Endodermal cell (in vitro differentiated cells): Measurements from ENCODE around the gene MYBPC2. TPM values are rescaled to one million over a fixed set of nuclear protein-coding genes. Genes with fewer than 3 reads are reported as not detected.

Experiments used
- DNase-seq: peaks from one replicate; pipeline ENCODE4 v3.0.0-alpha.2; 2017
- H3K27ac ChIP-seq: 2 replicates; pipeline ENCODE4 v1.5.1; 2013; ENCODE audit warnings: mild to moderate bottlenecking, low read depth, low read length, moderate library complexity
- H3K27me3 ChIP-seq: 2 replicates; pipeline ENCODE4 v1.6.1; 2013; ENCODE audit warnings: mild to moderate bottlenecking, low read length, moderate library complexity; ENCODE audit not compliant: insufficient read depth, control insufficient read depth, poor library complexity, severe bottlenecking
- H3K36me3 ChIP-seq: 2 replicates; pipeline ENCODE4 v1.7.0; 2013; ENCODE audit warnings: mild to moderate bottlenecking, low read length, moderate library complexity; ENCODE audit not compliant: control insufficient read depth, insufficient read depth
- H3K4me1 ChIP-seq: one replicate; pipeline ENCODE4 v1.7.0; 2013; ENCODE audit warnings: low read length; ENCODE audit not compliant: control insufficient read depth, insufficient read depth
- H3K4me3 ChIP-seq: 2 replicates; pipeline ENCODE4 v1.5.1; 2013; ENCODE audit warnings: mild to moderate bottlenecking, low read length, moderate library complexity
- H3K9ac ChIP-seq: 2 replicates; pipeline ENCODE4 v1.6.1; 2013; ENCODE audit warnings: mild to moderate bottlenecking, low read length, moderate library complexity; ENCODE audit not compliant: poor library complexity, severe bottlenecking; ENCODE audit errors: extremely low read depth
- H3K9me3 ChIP-seq: 2 replicates; pipeline ENCODE4 v1.6.1; 2013; ENCODE audit warnings: mild to moderate bottlenecking, low read length, moderate library complexity; ENCODE audit not compliant: control insufficient read depth
- H3K27ac Mint-ChIP-seq: 2 replicates; pipeline ENCODE4 v1.8.0; 2020; ENCODE audit warnings: mixed read lengths
- H3K27me3 Mint-ChIP-seq: 2 replicates; pipeline ENCODE4 v1.8.0; 2021; ENCODE audit warnings: mild to moderate bottlenecking, mixed read lengths; ENCODE audit not compliant: insufficient read depth
- H3K36me3 Mint-ChIP-seq: 2 replicates; pipeline ENCODE4 v1.8.0; 2020; ENCODE audit warnings: low read depth, mixed read lengths
- H3K4me1 Mint-ChIP-seq: 2 replicates; pipeline ENCODE4 v1.8.0; 2020; ENCODE audit warnings: mixed read lengths
- H3K4me3 Mint-ChIP-seq: 2 replicates; pipeline ENCODE4 v1.8.0; 2020; ENCODE audit warnings: mild to moderate bottlenecking, moderate library complexity, mixed read lengths
- H3K9me3 Mint-ChIP-seq: 2 replicates; pipeline ENCODE4 v1.8.0; 2020; ENCODE audit warnings: mild to moderate bottlenecking, mixed read lengths
- WGBS, 2 experiments: methylation state at CpG; one replicate each; pipeline versions ENCODE4 v1.1.5 to v1.1.7; 2013; ENCODE audit warnings: missing lambda C conversion rate in 2 of 2, mixed read lengths in 1 of 2; ENCODE audit not compliant: insufficient coverage in 1 of 2, insufficient read length in 1 of 2; 5-methylcytosine and 5-hydroxymethylcytosine counted together
- total RNA-seq, 2 donors: library from RNA; stranded (reverse); fragmentation: NEBNext Ultra II Directional in 1 of 2; extraction: Animal tissue kit (Norgen Biotek cat#: 25700) in 1 of 2; gene quantifications; 2 replicates in 1 of 2; 3 replicates in 1 of 2; pipeline ENCODE4 v1.2.1, GENCODE V29; 2021
- TF ChIP-seq, protein P1 (sequence below): fragments of 200-600 bp; sonication (generic); conservative IDR thresholded peaks from 2 replicates; pipeline ENCODE4 v1.5.0; 2021; ENCODE audit warnings: antibody characterized with exemption, mild to moderate bottlenecking

MYBPC2 gene
- total RNA-seq, 2 donors from 2014 or later: 1.9 to 2.3 TPM

GRCh38 chr19:50418176-50419021 lies 14.3 kb upstream of the MYBPC2 start, which contains the start of gene SPIB:
SPIB (plus strand) TSS chr19:50418938; CDS start chr19:50418963, 25 bp downstream.
- H3K27me3 ChIP-seq: peaks cover 22% of the 10 kb centered on the region
- H3K9me3 ChIP-seq: no peaks in the 10 kb centered on the region
- Mint-ChIP-seq H3K4me3 (peak within 1 kb of the TSS; percentile 29), H3K36me3 (peaks cover 7% of the 10 kb centered on the region), H3K4me1 (peaks cover 13% of the 10 kb centered on the region), H3K27me3 (peaks cover 13% of the 10 kb centered on the region), H3K9me3 (no peaks in the 10 kb centered on the region), H3K27ac (no peak within 1 kb of the TSS)
- no peak within 1 kb of the TSS for H3K27ac ChIP-seq
- no peak within 1 kb of the TSS for H3K9ac ChIP-seq
- no peaks in the 10 kb centered on the region for H3K4me1 ChIP-seq
- TF ChIP-seq, protein P1, sequence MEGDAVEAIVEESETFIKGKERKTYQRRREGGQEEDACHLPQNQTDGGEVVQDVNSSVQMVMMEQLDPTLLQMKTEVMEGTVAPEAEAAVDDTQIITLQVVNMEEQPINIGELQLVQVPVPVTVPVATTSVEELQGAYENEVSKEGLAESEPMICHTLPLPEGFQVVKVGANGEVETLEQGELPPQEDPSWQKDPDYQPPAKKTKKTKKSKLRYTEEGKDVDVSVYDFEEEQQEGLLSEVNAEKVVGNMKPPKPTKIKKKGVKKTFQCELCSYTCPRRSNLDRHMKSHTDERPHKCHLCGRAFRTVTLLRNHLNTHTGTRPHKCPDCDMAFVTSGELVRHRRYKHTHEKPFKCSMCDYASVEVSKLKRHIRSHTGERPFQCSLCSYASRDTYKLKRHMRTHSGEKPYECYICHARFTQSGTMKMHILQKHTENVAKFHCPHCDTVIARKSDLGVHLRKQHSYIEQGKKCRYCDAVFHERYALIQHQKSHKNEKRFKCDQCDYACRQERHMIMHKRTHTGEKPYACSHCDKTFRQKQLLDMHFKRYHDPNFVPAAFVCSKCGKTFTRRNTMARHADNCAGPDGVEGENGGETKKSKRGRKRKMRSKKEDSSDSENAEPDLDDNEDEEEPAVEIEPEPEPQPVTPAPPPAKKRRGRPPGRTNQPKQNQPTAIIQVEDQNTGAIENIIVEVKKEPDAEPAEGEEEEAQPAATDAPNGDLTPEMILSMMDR: no peak
- no peak within 1 kb of the TSS for H3K4me3 ChIP-seq
- WGBS, 2 experiments: 43 to 45% methylated on average over 14 to 33 of the region's 34 CpGs
- H3K36me3 ChIP-seq: no peaks in the 10 kb centered on the region
- no peak for DNase-seq

- H3K27me3 Mint-ChIP-seq: peaks cover 13% of the 10 kb centered on the region
- no peak overlapping the region for H3K27ac ChIP-seq
- peak overlapping the region; percentile 29 for H3K4me3 Mint-ChIP-seq
- H3K27ac Mint-ChIP-seq: no peak overlapping the region
- no peaks in the 10 kb centered on the region for H3K9me3 ChIP-seq
- peaks cover 22% of the 10 kb centered on the region for H3K27me3 ChIP-seq
- WGBS, 2 experiments: 19 to 21% methylated on average over 11 to 14 of the region's 14 CpGs
- H3K36me3 ChIP-seq: no peaks in the 10 kb centered on the region
- H3K9me3 Mint-ChIP-seq: no peaks in the 10 kb centered on the region
- peaks cover 13% of the 10 kb centered on the region for H3K4me1 Mint-ChIP-seq
- peaks cover 4% of the 10 kb centered on the region for H3K36me3 Mint-ChIP-seq
- no peak overlapping the region for H3K4me3 ChIP-seq
- no peaks in the 10 kb centered on the region for H3K4me1 ChIP-seq
- TF ChIP-seq, protein P1: no peak
- no peak overlapping the region for H3K9ac ChIP-seq
- DNase-seq: no peak
Measured at GRCh38 chr19:50419022-50419579, 13.6 kb upstream of the MYBPC2 start.

DNA sequence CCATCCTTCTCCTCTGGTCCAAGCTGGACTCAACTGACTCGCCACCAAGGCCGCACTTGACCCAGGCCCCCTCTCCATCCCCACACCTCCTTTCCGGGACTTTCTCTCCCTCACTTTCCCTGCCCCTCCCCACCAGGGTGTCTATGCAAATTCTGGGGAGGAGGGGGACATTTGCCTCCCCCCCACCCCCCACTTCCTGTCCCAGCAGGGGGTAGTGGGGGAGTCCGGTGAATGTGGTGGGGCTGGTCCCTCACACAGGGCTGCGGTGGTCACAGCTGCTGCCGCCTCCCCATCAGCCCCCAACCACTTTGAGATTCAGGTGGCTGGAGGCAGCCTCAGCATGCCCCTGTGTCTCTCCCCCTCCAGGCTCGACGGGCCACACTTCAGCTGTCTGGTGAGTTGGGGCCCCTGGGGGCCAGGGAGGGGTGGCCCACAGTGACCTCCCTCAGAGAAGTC lies 13.1 kb upstream of the MYBPC2 start:
- peaks cover 1% of the 10 kb centered on the region for H3K36me3 Mint-ChIP-seq
- no peak overlapping the region for H3K9ac ChIP-seq
- H3K27me3 Mint-ChIP-seq: peaks cover 13% of the 10 kb centered on the region
- no peak overlapping the region for H3K27ac ChIP-seq
- H3K9me3 Mint-ChIP-seq: no peaks in the 10 kb centered on the region
- no peak overlapping the region for H3K4me3 ChIP-seq
- H3K4me3 Mint-ChIP-seq: peak overlapping the region; percentile 29
- DNase-seq: peak; percentile 72
- no peaks in the 10 kb centered on the region for H3K4me1 ChIP-seq
- WGBS, 2 experiments: 25 to 40% methylated on average over 1 to 7 of the region's 8 CpGs
- no peaks in the 10 kb centered on the region for H3K36me3 ChIP-seq
- TF ChIP-seq, protein P1: no peak
- no peaks in the 10 kb centered on the region for H3K9me3 ChIP-seq
- H3K4me1 Mint-ChIP-seq: peaks cover 13% of the 10 kb centered on the region
- H3K27ac Mint-ChIP-seq: no peak overlapping the region
- peaks cover 22% of the 10 kb centered on the region for H3K27me3 ChIP-seq
